ENCODE data around the gene PNMT. TPM values are rescaled to one million over a fixed set of nuclear protein-coding genes. Genes with fewer than 3 reads are reported as not detected.
"Not testable (repeated sequence)": the region's sequence is repeated elsewhere in the genome, so short reads cannot be mapped to it uniquely, and the experiment has no call there.

The PNMT gene
- total RNA-seq, 1 experiment from 2014 or later = not detected

DNA sequence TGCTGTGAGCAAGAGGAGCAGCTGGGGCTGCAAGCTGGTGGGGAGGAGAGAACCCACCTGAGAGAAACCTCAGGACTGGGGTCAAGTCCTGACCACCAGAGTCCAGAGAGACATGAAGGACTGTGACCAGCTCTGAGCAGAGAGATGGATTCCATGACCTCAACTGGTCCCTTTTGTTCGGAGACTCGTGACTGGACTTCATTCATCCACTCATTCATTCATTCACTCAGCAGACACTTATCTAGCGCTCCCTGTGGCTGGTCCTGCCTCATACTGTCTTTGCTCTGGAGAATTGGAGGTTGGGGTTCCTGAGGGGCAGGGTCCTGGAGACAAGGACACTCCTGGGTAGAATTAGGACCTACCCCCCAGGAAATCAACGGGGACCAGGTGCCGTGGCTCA lies 35.7 kb downstream of the PNMT start:
- Histone ChIP-seq H3K4me3 (no peak overlapping the region), H3K9me3 (no peaks in the 10 kb centered on the region), H3K27me3 (no peaks in the 10 kb centered on the region), H3K36me3 (peaks cover 15% of the 10 kb centered on the region)
- DNase-seq = no peak

- H3K4me3 ChIP-seq = no peak overlapping the region
- H3K27me3 ChIP-seq = no peaks in the 10 kb centered on the region
- H3K36me3 ChIP-seq = peaks cover 20% of the 10 kb centered on the region
- no peaks in the 10 kb centered on the region for H3K9me3 ChIP-seq
- DNase-seq = peak; percentile 50
Measured at GRCh38 chr17:39704821-39705551, 36.7 kb downstream of the PNMT start.

- no peak overlapping the region for H3K4me3 ChIP-seq
- no peak for DNase-seq
- H3K27me3 ChIP-seq = no peaks in the 10 kb centered on the region
- H3K36me3 ChIP-seq = peaks cover 22% of the 10 kb centered on the region
- no peaks in the 10 kb centered on the region for H3K9me3 ChIP-seq
Measured at GRCh38 chr17:39705786-39706348, 37.6 kb downstream of the PNMT start.

GRCh38 chr17:39706383-39706782 lies 38.1 kb downstream of the PNMT start:
- Histone ChIP-seq H3K4me3 (no peak overlapping the region), H3K36me3 (peaks cover 24% of the 10 kb centered on the region), H3K27me3 (no peaks in the 10 kb centered on the region), H3K9me3 (no peaks in the 10 kb centered on the region)
- no peak for DNase-seq

DNA sequence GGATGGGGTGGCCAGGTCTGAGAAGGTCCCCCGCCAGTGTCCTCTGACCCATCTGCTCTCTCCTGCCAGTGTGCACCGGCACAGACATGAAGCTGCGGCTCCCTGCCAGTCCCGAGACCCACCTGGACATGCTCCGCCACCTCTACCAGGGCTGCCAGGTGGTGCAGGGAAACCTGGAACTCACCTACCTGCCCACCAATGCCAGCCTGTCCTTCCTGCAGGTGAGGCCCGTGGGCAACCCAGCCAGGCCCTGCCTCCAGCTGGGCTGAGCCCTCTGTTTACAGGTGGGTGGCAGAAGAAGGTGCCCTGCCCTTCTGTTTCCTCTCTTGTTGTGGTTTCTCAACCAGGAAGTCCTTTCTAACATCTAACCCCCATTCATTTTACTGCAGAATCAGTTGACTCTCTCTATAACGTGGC lies 38.7 kb downstream of the PNMT start:
- no peaks in the 10 kb centered on the region for H3K27me3 ChIP-seq
- H3K36me3 ChIP-seq = peaks cover 27% of the 10 kb centered on the region

DNA sequence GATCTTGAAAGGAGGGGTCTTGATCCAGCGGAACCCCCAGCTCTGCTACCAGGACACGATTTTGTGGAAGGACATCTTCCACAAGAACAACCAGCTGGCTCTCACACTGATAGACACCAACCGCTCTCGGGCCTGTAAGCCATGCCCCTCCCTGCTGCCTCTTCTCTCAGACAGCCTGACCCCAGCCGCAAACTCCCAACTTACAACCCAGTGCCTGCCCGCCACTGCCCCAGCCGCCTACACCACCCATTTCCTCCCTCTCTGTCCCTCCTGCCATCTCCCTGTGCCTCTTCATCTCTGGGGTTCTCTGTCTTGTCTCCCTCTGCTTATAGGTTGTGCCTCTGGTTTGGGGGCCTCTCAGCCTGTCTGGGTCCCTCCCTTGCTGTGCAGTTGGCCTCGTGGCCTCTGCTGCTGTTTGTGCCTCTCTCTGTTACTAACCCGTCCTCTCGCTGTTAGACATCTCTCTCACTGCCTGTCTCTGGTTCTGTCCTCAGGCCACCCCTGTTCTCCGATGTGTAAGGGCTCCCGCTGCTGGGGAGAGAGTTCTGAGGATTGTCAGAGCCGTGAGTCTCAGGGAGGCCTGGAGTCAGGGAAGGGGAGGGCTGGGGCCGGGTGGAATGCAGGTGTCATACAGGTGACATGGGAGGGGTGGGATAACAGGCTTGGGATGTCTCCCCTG lies 41.2 kb downstream of the PNMT start:
- DNase-seq = no peak
- Histone ChIP-seq H3K4me3 (no peak overlapping the region), H3K9me3 (no peaks in the 10 kb centered on the region), H3K27me3 (no peaks in the 10 kb centered on the region), H3K36me3 (peaks cover 33% of the 10 kb centered on the region)

More for the DNA sequence above, 38.7 kb downstream of the PNMT start:
- Histone ChIP-seq H3K4me3 (no peak overlapping the region), H3K9me3 (no peaks in the 10 kb centered on the region)
- no peak for DNase-seq

DNA sequence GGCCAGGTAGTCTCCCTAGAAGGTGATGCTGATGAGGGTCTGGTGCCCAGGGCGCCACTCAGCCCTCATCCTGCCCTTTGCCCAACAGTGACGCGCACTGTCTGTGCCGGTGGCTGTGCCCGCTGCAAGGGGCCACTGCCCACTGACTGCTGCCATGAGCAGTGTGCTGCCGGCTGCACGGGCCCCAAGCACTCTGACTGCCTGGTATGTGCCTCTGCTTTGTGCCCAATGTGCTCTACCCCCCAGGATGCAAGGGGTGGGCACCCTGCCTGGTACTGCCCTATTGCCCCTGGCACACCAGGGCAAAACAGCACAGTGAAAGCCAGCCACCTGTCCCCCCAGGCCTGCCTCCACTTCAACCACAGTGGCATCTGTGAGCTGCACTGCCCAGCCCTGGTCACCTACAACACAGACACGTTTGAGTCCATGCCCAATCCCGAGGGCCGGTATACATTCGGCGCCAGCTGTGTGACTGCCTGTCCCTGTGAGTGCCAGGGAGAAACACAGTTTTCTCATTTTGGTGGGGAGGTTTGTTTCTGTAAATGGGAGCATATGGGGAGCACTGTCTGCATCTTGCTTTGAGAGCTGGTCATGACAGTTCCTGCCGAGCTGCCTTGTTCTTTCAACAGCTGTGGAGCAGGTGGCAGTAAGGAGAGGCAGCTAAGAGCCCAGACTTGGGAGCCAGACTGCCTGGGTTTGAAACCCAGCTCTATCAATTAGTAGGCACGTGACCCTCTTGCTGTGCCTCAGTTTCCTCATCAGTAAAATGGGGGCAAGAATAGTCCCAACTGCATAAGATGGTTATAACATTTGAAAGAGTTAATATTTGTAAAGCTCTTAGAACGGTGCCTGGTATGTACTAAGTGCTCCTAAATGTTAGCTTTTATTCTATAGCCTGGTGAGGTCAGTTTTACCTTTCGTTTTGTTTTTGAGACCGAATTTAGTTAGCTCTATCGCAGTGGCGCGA lies 42.0 kb downstream of the PNMT start:
- no peaks in the 10 kb centered on the region for H3K9me3 ChIP-seq
- H3K36me3 ChIP-seq = peaks cover 33% of the 10 kb centered on the region
- no peak overlapping the region for H3K4me3 ChIP-seq
- DNase-seq = no peak
- H3K27me3 ChIP-seq = no peaks in the 10 kb centered on the region

- H3K27me3 ChIP-seq, DNase-seq, H3K9me3 ChIP-seq, H3K4me3 ChIP-seq: not testable (repeated sequence)
- H3K36me3 ChIP-seq = peaks cover 36% of the 10 kb centered on the region
Measured at GRCh38 chr17:39711071-39711470, 42.8 kb downstream of the PNMT start.

DNA sequence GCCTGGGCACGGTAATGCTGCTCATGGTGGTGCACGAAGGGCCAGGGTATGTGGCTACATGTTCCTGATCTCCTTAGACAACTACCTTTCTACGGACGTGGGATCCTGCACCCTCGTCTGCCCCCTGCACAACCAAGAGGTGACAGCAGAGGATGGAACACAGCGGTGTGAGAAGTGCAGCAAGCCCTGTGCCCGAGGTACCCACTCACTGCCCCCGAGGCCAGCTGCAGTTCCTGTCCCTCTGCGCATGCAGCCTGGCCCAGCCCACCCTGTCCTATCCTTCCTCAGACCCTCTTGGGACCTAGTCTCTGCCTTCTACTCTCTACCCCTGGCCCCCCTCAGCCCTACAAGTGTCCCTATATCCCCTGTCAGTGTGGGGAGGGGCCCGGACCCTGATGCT lies 43.6 kb downstream of the PNMT start:
- Histone ChIP-seq H3K4me3 (no peak overlapping the region), H3K27me3 (no peaks in the 10 kb centered on the region), H3K9me3 (no peaks in the 10 kb centered on the region), H3K36me3 (peaks cover 36% of the 10 kb centered on the region)
- no peak for DNase-seq

DNA sequence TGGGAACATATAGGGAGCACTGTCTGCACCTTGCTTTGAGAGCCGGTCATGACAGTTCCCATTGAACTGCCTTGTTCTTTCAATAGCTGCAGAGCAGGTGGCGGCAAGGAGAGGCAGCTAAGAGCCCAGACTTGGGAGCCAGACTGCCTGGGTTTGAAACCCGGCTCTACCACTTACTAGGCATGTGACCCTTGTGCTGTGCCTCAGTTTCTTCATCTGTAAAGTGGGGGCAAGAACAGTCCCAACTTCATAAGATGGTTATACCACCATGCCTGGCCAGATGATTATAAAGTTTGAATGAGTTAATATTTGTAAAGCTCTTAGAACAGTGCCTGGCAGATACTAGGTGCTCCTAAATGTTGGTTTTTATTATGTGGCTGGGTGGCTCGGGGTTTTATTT lies 46.0 kb downstream of the PNMT start:
- DNase-seq = no peak
- Histone ChIP-seq H3K36me3 (peaks cover 24% of the 10 kb centered on the region), H3K27me3 (no peaks in the 10 kb centered on the region), H3K4me3 (no peak overlapping the region), H3K9me3 (no peaks in the 10 kb centered on the region)

- H3K27me3 ChIP-seq = no peaks in the 10 kb centered on the region
- DNase-seq = no peak
Measured at GRCh38 chr17:39715375-39716072, 47.3 kb downstream of the PNMT start.

GRCh38 chr17:39716073-39716818 lies 48.0 kb downstream of the PNMT start:
- Histone ChIP-seq H3K4me3 (no peak overlapping the region), H3K36me3 (peaks cover 25% of the 10 kb centered on the region), H3K9me3 (no peaks in the 10 kb centered on the region), H3K27me3 (no peaks in the 10 kb centered on the region)
- no peak for DNase-seq

More at GRCh38 chr17:39715375-39716072, 47.3 kb downstream of the PNMT start:
- Histone ChIP-seq H3K36me3 (peaks cover 21% of the 10 kb centered on the region), H3K9me3 (no peaks in the 10 kb centered on the region), H3K4me3 (no peak overlapping the region)

DNA sequence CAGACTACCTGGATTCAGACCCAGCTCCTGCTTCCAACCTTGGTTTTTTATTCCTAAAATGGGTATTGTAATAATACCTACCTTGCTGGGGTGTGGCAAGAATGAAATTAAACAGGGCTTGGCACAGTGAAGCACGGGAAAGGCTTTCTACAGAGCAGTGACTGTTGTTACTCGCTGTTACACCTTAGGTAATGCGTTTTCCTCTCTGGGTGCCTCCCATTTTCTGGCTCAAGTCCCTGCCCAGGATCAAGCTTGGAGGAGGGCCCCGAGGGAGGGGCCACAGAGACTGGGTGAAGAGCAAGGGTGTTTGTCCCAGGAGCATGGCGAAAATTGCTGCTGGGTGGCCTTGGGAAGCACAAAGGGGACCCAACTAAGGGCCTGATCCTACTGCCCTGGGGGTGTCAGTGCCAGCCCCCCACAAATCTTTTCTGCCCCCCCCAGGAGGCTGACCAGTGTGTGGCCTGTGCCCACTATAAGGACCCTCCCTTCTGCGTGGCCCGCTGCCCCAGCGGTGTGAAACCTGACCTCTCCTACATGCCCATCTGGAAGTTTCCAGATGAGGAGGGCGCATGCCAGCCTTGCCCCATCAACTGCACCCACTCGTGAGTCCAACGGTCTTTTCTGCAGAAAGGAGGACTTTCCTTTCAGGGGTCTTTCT lies 48.8 kb downstream of the PNMT start:
- DNase-seq = no peak
- H3K4me3 ChIP-seq = no peak overlapping the region
- H3K36me3 ChIP-seq = peaks cover 25% of the 10 kb centered on the region
- no peaks in the 10 kb centered on the region for H3K27me3 ChIP-seq
- H3K9me3 ChIP-seq = no peaks in the 10 kb centered on the region

- Histone ChIP-seq H3K9me3 (no peaks in the 10 kb centered on the region), H3K36me3 (peaks cover 23% of the 10 kb centered on the region), H3K27me3 (no peaks in the 10 kb centered on the region), H3K4me3 (no peak overlapping the region)
- no peak for DNase-seq
Measured at GRCh38 chr17:39717660-39718059, 49.4 kb downstream of the PNMT start.

Data from MG63 (cell line).